Measurements from ENCODE around the gene SNX25.
"Not testable (repeated sequence)": the region's sequence is repeated elsewhere in the genome, so short reads cannot be mapped to it uniquely, and the experiment has no call there.

SNX25 gene

GRCh38 chr4:185311113-185311888 is 101.9 kb downstream of the SNX25 start:
- no peak for DNase-seq

GRCh38 chr4:185312699-185313098 is 103.3 kb downstream of the SNX25 start:
- no peak for DNase-seq

GRCh38 chr4:185317462-185317861 is 108.1 kb downstream of the SNX25 start:
- DNase-seq = not testable (repeated sequence)

GRCh38 chr4:185317880-185318279 is 108.5 kb downstream of the SNX25 start:
- no peak for DNase-seq

- DNase-seq = no peak
Measured at GRCh38 chr4:185318679-185319078, 109.3 kb downstream of the SNX25 start.

GRCh38 chr4:185322803-185323202 is 113.4 kb downstream of the SNX25 start:
- DNase-seq = no peak

- no peak for DNase-seq
Measured at GRCh38 chr4:185323606-185324005, 114.2 kb downstream of the SNX25 start.

GRCh38 chr4:185324361-185324760 is 115.0 kb downstream of the SNX25 start:
- DNase-seq = not testable (repeated sequence)

- not testable (repeated sequence) for DNase-seq
Measured at GRCh38 chr4:185325721-185326120, 116.3 kb downstream of the SNX25 start.

- no peak for DNase-seq
Measured at GRCh38 chr4:185328586-185328985, 119.2 kb downstream of the SNX25 start.

GRCh38 chr4:185329879-185330510 is 120.6 kb downstream of the SNX25 start:
- not testable (repeated sequence) for DNase-seq

- DNase-seq = no peak
Measured at GRCh38 chr4:185332575-185333464, 123.4 kb downstream of the SNX25 start.

GRCh38 chr4:185334326-185334725 is 124.9 kb downstream of the SNX25 start:
- no peak for DNase-seq

GRCh38 chr4:185335579-185335978 is 126.2 kb downstream of the SNX25 start:
- DNase-seq = no peak

GRCh38 chr4:185339941-185340340 is 130.5 kb downstream of the SNX25 start:
- no peak for DNase-seq

GRCh38 chr4:185341377-185341776 is 132.0 kb downstream of the SNX25 start:
- DNase-seq = no peak

GRCh38 chr4:185341841-185342240 is 132.4 kb downstream of the SNX25 start:
- no peak for DNase-seq

GRCh38 chr4:185343726-185344581 is 134.6 kb downstream of the SNX25 start:
- DNase-seq = no peak

GRCh38 chr4:185344743-185345538 is 135.5 kb downstream of the SNX25 start:
- no peak for DNase-seq

GRCh38 chr4:185346975-185347601 is 137.7 kb downstream of the SNX25 start:
- DNase-seq = no peak

- DNase-seq = no peak
Measured at GRCh38 chr4:185351691-185352090, 142.3 kb downstream of the SNX25 start.

Data from CD4-positive, alpha-beta T cell treated with Interleukin-4 for 4 hours (primary cell).